GM23338 (cell line): ENCODE measurements around the gene CNIH1. TPM values are rescaled to one million over a fixed set of nuclear protein-coding genes. Genes with fewer than 3 reads are reported as not detected.

Source experiments
- ATAC-seq: fragments of 200-7000 bp; cut with Tn5 transposase; 3 replicates; pipeline ENCODE4 v1.9.1; 2020
- DNase-seq: peaks from one replicate; pipeline ENCODE4 v3.0.0-alpha.2; 2015; ENCODE audit warnings: low spot score
- H2AFZ ChIP-seq: fragments of 200-600 bp; sonication (generic); 2 replicates; pipeline ENCODE4 v1.8.0; 2016; ENCODE audit warnings: antibody characterized with exemption, mild to moderate bottlenecking, moderate library complexity
- H3F3A ChIP-seq: fragments of 200-600 bp; sonication (generic); replicated peaks from 2 replicates; pipeline ENCODE4 v1.8.0; 2017; ENCODE audit warnings: antibody characterized with exemption, mixed run types, low read depth
- H3K27ac ChIP-seq: fragments of 200-600 bp; sonication (generic); 2 replicates; pipeline ENCODE4 v1.6.1; 2016; ENCODE audit warnings: low read depth
- H3K27me3 ChIP-seq: fragments of 200-600 bp; sonication (generic); 2 replicates; pipeline ENCODE4 v1.8.0; 2016; ENCODE audit warnings: mild to moderate bottlenecking, mixed run types, moderate library complexity; ENCODE audit not compliant: insufficient read depth
- H3K36me3 ChIP-seq: fragments of 200-600 bp; sonication (generic); 2 replicates; pipeline ENCODE4 v1.8.0; 2016; ENCODE audit warnings: mild to moderate bottlenecking; ENCODE audit not compliant: insufficient read depth
- H3K4me1 ChIP-seq: fragments of 200-600 bp; sonication (generic); 2 replicates; pipeline ENCODE4 v1.8.0; 2016; ENCODE audit warnings: mild to moderate bottlenecking, moderate library complexity; ENCODE audit not compliant: insufficient read depth
- H3K4me2 ChIP-seq: fragments of 200-600 bp; sonication (generic); 2 replicates; pipeline ENCODE4 v1.7.1; 2017; ENCODE audit warnings: mixed run types
- H3K4me3 ChIP-seq: fragments of 200-600 bp; sonication (generic); 2 replicates; pipeline ENCODE4 v1.6.1; 2016; ENCODE audit warnings: mixed run types
- H3K79me2 ChIP-seq: fragments of 200-600 bp; sonication (generic); replicated peaks from 2 replicates; pipeline ENCODE4 v1.8.0; 2017; ENCODE audit warnings: mild to moderate bottlenecking; ENCODE audit not compliant: insufficient read depth
- H3K9me2 ChIP-seq: fragments of 200-600 bp; sonication (generic); 2 replicates; pipeline ENCODE4 v1.8.0; 2017; ENCODE audit not compliant: insufficient read depth
- H4K20me1 ChIP-seq: fragments of 200-600 bp; sonication (generic); replicated peaks from 2 replicates; pipeline ENCODE4 v1.8.0; 2017; ENCODE audit warnings: mild to moderate bottlenecking; ENCODE audit not compliant: insufficient read depth
- H3K27ac Mint-ChIP-seq: 2 replicates; pipeline ENCODE4 v1.8.0; 2020; ENCODE audit warnings: inconsistent platforms, mild to moderate bottlenecking, moderate library complexity, mixed read lengths
- H3K27me3 Mint-ChIP-seq: 3 replicates; pipeline ENCODE4 v1.8.0; 2022; ENCODE audit warnings: low read depth, mild to moderate bottlenecking, moderate library complexity, mixed read lengths, inconsistent platforms; ENCODE audit not compliant: insufficient read depth, poor library complexity
- H3K36me3 Mint-ChIP-seq: 3 replicates; pipeline ENCODE4 v1.8.0; 2021; ENCODE audit warnings: low read depth, mild to moderate bottlenecking, inconsistent platforms, moderate library complexity, mixed read lengths
- H3K4me1 Mint-ChIP-seq: 3 replicates; pipeline ENCODE4 v1.8.0; 2020; ENCODE audit warnings: mild to moderate bottlenecking, inconsistent platforms, mixed read lengths
- H3K4me3 Mint-ChIP-seq: 3 replicates; pipeline ENCODE4 v1.8.0; 2021; ENCODE audit warnings: moderate library complexity, mild to moderate bottlenecking, inconsistent platforms, mixed read lengths
- H3K9me3 Mint-ChIP-seq: 3 replicates; pipeline ENCODE4 v1.8.0; 2020; ENCODE audit warnings: moderate library complexity, mild to moderate bottlenecking, inconsistent platforms, mixed read lengths
- CREB1 ChIP-seq: fragments of 250-450 bp; sonication (Bioruptor Pico); IDR thresholded peaks from 2 replicates; pipeline ENCODE4 v1.5.0; 2020; ENCODE audit warnings: low read depth, mild to moderate bottlenecking, moderate library complexity
- EZH2 ChIP-seq: fragments of 200-600 bp; sonication (generic); IDR thresholded peaks from one replicate; pipeline ENCODE4 v1.8.0; 2017; ENCODE audit warnings: antibody characterized with exemption, mild to moderate bottlenecking, low read depth; ENCODE audit not compliant: unreplicated experiment
- EZH2phosphoT487 ChIP-seq: fragments of 200-600 bp; sonication (generic); IDR thresholded peaks from one replicate; pipeline ENCODE4 v1.8.1; 2018; ENCODE audit warnings: antibody characterized with exemption; ENCODE audit not compliant: unreplicated experiment
- JUNB ChIP-seq: IDR thresholded peaks from one replicate; pipeline ENCODE4 v1.6.1; 2016; ENCODE audit warnings: antibody characterized with exemption; ENCODE audit not compliant: unreplicated experiment
- NANOG ChIP-seq: IDR thresholded peaks from 2 replicates; pipeline ENCODE4 v1.6.1; 2016; ENCODE audit warnings: antibody characterized with exemption, borderline replicate concordance
- POLR2AphosphoS5 ChIP-seq: IDR thresholded peaks from 2 replicates; pipeline ENCODE4 v1.6.1; 2016; ENCODE audit warnings: antibody characterized with exemption, low read depth
- STAT1 ChIP-seq: IDR thresholded peaks from one replicate; pipeline ENCODE4 v1.6.1; 2016; ENCODE audit warnings: antibody characterized with exemption; ENCODE audit not compliant: unreplicated experiment
- ZNF114 ChIP-seq: fragments of 250-450 bp; sonication (Bioruptor Pico); IDR thresholded peaks from 2 replicates; pipeline ENCODE4 v1.5.0; 2020; ENCODE audit warnings: mild to moderate bottlenecking, moderate library complexity
- ZNF331 ChIP-seq: fragments of 250-450 bp; sonication (Bioruptor Pico); IDR thresholded peaks from 2 replicates; pipeline ENCODE4 v1.5.0; 2020; ENCODE audit warnings: low read depth, mild to moderate bottlenecking, moderate library complexity
- polyA plus RNA-seq: library from polyadenylated mRNA; unstranded; fragments of >200 nt; fragmentation: Nextera tagmentation; extraction: Ambion mirVana; gene quantifications from 2 replicates; pipeline ENCODE4 v1.2.1, GENCODE V29; 2016
- total RNA-seq: library from RNA; depleted of rRNA; stranded (reverse); fragments of >200 nt; shearing (Covaris generic); gene quantifications from 2 replicates; pipeline ENCODE4 v1.2.3, GENCODE V29; 2014
- TF ChIP-seq, protein P1 (sequence below): IDR thresholded peaks from one replicate; pipeline ENCODE4 v1.6.1; 2018; ENCODE audit warnings: antibody characterized with exemption; ENCODE audit not compliant: unreplicated experiment
- TF ChIP-seq, protein P2 (sequence below): IDR thresholded peaks from 2 replicates; pipeline ENCODE4 v1.6.1; 2016; ENCODE audit warnings: antibody characterized with exemption
- TF ChIP-seq, protein P3 (sequence below), 2 experiments: fragments of 200-600 bp in 1 of 2; sonication (generic) in 1 of 2; conservative IDR thresholded peaks; 2 replicates each; pipeline versions ENCODE4 v1.5.1 to v1.6.1; 2016 to 2017; ENCODE audit warnings: antibody characterized with exemption in 2 of 2, low read depth in 2 of 2, mild to moderate bottlenecking in 2 of 2, moderate library complexity in 1 of 2
- TF ChIP-seq, protein P4 (sequence below): fragments of 250-450 bp; sonication (Bioruptor Pico); IDR thresholded peaks from 2 replicates; pipeline ENCODE4 v1.5.0; 2020; ENCODE audit warnings: mild to moderate bottlenecking, moderate library complexity

The CNIH1 gene
- total and polyA plus RNA-seq, 2 experiments from 2014 or later = 135 to 172 TPM

DNA sequence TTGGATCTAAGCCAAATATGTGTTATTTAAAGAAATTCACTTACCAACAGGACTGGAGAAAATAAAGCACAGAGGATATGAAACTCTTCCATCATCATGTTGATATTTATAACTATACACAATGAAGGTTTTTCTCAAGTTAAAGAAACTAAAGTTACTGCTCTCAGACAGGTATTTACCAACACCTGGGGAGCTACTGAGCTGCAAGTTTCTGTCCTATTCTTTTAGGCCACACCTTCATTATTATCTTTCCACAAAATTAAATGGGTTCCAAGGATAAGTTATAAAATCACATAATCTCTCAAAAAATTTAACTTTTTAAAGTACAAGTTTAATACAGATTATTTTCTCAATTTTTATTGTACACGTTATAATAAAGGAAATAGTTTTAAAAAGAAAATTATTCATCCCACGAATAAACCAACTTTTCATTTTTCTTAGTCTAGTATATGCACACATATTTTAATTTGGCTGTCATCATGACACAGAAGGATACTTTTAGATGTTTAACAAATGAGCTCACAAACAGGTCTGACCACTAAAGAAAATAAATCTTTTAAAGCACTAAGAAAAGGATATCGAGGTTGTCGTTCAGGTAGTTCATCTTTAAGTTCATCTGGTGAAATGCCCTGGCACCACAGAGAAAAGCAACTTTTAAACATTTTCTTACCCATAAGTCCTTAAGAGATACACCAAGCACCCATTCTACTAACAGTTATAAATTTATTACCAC, 39.8 kb upstream of the CNIH1 start:
- H3K4me2 ChIP-seq = no peak overlapping the region
- H3K9me2 ChIP-seq = no peaks in the 10 kb centered on the region
- H3K27me3 ChIP-seq = no peaks in the 10 kb centered on the region
- peaks cover 13% of the 10 kb centered on the region for H3K36me3 ChIP-seq
- H3K4me3 ChIP-seq = no peak overlapping the region
- Mint-ChIP-seq H3K27ac (no peak overlapping the region), H3K4me1 (peaks cover 4% of the 10 kb centered on the region), H3K36me3 (peaks cover 19% of the 10 kb centered on the region; the same call in 2 of the 3 replicates), H3K9me3 (no peaks in the 10 kb centered on the region), H3K4me3 (no peak overlapping the region), H3K27me3 (peaks cover 6% of the 10 kb centered on the region)
- peaks cover 46% of the 10 kb centered on the region for H3K79me2 ChIP-seq
- no peaks in the 10 kb centered on the region for H3F3A ChIP-seq
- no peak overlapping the region for H3K27ac ChIP-seq
- H3K4me1 ChIP-seq = 0 out of 2 replicates have a peak, but pooled peaks cover under 1% of the 10 kb centered on the region
- no peak for DNase-seq
- no peak for ATAC-seq
- no peak for TF ChIP-seq NANOG
- TF ChIP-seq, protein P1, sequence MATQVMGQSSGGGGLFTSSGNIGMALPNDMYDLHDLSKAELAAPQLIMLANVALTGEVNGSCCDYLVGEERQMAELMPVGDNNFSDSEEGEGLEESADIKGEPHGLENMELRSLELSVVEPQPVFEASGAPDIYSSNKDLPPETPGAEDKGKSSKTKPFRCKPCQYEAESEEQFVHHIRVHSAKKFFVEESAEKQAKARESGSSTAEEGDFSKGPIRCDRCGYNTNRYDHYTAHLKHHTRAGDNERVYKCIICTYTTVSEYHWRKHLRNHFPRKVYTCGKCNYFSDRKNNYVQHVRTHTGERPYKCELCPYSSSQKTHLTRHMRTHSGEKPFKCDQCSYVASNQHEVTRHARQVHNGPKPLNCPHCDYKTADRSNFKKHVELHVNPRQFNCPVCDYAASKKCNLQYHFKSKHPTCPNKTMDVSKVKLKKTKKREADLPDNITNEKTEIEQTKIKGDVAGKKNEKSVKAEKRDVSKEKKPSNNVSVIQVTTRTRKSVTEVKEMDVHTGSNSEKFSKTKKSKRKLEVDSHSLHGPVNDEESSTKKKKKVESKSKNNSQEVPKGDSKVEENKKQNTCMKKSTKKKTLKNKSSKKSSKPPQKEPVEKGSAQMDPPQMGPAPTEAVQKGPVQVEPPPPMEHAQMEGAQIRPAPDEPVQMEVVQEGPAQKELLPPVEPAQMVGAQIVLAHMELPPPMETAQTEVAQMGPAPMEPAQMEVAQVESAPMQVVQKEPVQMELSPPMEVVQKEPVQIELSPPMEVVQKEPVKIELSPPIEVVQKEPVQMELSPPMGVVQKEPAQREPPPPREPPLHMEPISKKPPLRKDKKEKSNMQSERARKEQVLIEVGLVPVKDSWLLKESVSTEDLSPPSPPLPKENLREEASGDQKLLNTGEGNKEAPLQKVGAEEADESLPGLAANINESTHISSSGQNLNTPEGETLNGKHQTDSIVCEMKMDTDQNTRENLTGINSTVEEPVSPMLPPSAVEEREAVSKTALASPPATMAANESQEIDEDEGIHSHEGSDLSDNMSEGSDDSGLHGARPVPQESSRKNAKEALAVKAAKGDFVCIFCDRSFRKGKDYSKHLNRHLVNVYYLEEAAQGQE = no peak
- TF ChIP-seq EZH2phosphoT487 = no peak
- TF ChIP-seq, protein P2, sequence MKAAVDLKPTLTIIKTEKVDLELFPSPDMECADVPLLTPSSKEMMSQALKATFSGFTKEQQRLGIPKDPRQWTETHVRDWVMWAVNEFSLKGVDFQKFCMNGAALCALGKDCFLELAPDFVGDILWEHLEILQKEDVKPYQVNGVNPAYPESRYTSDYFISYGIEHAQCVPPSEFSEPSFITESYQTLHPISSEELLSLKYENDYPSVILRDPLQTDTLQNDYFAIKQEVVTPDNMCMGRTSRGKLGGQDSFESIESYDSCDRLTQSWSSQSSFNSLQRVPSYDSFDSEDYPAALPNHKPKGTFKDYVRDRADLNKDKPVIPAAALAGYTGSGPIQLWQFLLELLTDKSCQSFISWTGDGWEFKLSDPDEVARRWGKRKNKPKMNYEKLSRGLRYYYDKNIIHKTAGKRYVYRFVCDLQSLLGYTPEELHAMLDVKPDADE = no peak
- TF ChIP-seq POLR2AphosphoS5 = no peak
- TF ChIP-seq CREB1 (CRISPR knock-in tag) = no peak
- TF ChIP-seq JUNB = no peak
- TF ChIP-seq, protein P3, sequence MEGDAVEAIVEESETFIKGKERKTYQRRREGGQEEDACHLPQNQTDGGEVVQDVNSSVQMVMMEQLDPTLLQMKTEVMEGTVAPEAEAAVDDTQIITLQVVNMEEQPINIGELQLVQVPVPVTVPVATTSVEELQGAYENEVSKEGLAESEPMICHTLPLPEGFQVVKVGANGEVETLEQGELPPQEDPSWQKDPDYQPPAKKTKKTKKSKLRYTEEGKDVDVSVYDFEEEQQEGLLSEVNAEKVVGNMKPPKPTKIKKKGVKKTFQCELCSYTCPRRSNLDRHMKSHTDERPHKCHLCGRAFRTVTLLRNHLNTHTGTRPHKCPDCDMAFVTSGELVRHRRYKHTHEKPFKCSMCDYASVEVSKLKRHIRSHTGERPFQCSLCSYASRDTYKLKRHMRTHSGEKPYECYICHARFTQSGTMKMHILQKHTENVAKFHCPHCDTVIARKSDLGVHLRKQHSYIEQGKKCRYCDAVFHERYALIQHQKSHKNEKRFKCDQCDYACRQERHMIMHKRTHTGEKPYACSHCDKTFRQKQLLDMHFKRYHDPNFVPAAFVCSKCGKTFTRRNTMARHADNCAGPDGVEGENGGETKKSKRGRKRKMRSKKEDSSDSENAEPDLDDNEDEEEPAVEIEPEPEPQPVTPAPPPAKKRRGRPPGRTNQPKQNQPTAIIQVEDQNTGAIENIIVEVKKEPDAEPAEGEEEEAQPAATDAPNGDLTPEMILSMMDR (conservative IDR thresholded peaks at IDR 0.05; ENCODE audit: low read depth in 2 of 2) = no peak
- no peak for TF ChIP-seq STAT1
- TF ChIP-seq, protein P4, sequence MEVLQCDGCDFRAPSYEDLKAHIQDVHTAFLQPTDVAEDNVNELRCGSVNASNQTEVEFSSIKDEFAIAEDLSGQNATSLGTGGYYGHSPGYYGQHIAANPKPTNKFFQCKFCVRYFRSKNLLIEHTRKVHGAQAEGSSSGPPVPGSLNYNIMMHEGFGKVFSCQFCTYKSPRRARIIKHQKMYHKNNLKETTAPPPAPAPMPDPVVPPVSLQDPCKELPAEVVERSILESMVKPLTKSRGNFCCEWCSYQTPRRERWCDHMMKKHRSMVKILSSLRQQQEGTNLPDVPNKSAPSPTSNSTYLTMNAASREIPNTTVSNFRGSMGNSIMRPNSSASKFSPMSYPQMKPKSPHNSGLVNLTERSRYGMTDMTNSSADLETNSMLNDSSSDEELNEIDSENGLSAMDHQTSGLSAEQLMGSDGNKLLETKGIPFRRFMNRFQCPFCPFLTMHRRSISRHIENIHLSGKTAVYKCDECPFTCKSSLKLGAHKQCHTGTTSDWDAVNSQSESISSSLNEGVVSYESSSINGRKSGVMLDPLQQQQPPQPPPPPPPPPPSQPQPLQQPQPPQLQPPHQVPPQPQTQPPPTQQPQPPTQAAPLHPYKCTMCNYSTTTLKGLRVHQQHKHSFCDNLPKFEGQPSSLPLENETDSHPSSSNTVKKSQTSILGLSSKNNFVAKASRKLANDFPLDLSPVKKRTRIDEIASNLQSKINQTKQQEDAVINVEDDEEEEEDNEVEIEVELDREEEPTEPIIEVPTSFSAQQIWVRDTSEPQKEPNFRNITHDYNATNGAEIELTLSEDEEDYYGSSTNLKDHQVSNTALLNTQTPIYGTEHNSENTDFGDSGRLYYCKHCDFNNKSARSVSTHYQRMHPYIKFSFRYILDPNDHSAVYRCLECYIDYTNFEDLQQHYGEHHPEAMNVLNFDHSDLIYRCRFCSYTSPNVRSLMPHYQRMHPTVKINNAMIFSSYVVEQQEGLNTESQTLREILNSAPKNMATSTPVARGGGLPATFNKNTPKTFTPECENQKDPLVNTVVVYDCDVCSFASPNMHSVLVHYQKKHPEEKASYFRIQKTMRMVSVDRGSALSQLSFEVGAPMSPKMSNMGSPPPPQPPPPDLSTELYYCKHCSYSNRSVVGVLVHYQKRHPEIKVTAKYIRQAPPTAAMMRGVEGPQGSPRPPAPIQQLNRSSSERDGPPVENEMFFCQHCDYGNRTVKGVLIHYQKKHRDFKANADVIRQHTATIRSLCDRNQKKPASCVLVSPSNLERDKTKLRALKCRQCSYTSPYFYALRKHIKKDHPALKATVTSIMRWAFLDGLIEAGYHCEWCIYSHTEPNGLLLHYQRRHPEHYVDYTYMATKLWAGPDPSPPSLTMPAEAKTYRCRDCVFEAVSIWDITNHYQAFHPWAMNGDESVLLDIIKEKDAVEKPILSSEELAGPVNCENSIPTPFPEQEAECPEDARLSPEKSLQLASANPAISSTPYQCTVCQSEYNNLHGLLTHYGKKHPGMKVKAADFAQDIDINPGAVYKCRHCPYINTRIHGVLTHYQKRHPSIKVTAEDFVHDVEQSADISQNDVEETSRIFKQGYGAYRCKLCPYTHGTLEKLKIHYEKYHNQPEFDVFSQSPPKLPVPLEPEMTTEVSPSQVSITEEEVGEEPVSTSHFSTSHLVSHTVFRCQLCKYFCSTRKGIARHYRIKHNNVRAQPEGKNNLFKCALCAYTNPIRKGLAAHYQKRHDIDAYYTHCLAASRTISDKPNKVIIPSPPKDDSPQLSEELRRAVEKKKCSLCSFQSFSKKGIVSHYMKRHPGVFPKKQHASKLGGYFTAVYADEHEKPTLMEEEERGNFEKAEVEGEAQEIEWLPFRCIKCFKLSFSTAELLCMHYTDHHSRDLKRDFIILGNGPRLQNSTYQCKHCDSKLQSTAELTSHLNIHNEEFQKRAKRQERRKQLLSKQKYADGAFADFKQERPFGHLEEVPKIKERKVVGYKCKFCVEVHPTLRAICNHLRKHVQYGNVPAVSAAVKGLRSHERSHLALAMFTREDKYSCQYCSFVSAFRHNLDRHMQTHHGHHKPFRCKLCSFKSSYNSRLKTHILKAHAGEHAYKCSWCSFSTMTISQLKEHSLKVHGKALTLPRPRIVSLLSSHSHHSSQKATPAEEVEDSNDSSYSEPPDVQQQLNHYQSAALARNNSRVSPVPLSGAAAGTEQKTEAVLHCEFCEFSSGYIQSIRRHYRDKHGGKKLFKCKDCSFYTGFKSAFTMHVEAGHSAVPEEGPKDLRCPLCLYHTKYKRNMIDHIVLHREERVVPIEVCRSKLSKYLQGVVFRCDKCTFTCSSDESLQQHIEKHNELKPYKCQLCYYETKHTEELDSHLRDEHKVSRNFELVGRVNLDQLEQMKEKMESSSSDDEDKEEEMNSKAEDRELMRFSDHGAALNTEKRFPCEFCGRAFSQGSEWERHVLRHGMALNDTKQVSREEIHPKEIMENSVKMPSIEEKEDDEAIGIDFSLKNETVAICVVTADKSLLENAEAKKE (CRISPR knock-in tag) = no peak
- TF ChIP-seq ZNF114 (CRISPR knock-in tag) = no peak
- TF ChIP-seq ZNF331 (CRISPR knock-in tag) = no peak
- no peak for TF ChIP-seq EZH2
- H2AFZ ChIP-seq = no peak overlapping the region
- H4K20me1 ChIP-seq = peaks cover 11% of the 10 kb centered on the region
